Fibroblast of the conjunctiva (primary cell): Measurements from ENCODE around the gene ITGBL1.

Experiments used
- DNase-seq: peaks from one replicate; pipeline ENCODE4 v3.0.0-alpha.2; 2010; ENCODE audit warnings: low read depth

ITGBL1 gene

DNA sequence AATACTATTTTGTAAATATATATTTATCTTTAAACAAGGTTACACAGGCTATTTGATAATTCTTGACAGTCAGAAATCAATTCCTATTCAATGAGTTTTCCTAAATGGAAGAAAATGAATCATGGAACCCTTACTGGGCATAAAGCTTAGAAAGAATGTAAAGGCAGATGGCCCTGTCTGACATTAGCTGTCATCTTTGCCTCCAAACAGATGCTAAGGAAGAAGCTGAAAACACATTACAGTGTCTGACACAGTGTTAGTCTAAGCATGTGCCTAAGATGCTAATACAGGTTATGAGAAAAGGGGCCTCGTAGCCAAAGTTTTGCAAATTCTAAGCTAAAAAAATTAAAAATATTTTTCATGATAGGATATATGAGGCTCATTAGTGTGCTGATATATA, 112.8 kb downstream of the ITGBL1 start:
- DNase-seq = no peak

DNA sequence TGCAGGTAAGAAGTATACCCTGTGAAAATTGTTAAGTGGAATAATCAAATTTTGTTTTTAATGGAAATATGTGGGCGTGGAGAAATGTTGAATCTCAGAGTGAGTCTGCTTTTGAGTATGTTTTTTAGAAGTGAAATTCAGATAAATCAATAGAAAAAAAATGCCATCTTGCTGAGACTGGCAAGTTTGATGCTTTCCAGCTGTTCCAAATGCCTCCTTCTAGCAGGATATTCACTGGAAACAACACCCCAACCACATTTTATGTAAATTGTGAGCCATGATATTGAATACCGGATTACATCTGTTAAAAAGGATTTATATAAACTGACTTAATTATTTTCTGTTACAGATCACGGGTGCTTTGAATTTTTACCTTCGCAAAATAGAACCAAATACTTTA, 115.4 kb downstream of the ITGBL1 start:
- DNase-seq = no peak

GRCh38 chr13:101569807-101570206, 117.3 kb downstream of the ITGBL1 start:
- DNase-seq = no peak

DNA sequence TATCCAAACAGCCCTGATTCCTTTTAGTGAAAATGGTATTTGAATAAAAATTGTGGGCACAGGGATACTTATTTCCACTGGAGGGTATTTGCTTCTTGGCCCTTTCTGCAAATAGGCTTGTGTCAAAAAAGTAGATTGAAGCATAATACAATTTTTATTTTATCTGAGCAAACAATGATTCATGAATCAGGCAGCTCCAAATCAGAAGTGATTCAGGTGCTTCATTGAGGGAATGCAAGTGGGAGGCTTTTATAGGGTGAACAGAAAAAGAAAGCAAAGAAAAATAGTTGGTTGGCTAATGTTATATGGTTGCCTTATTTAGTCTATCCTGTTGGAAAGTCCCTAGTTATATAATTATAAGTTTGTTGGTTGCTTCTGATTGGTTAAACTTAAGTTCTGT, 117.9 kb downstream of the ITGBL1 start:
- DNase-seq = no peak

DNA sequence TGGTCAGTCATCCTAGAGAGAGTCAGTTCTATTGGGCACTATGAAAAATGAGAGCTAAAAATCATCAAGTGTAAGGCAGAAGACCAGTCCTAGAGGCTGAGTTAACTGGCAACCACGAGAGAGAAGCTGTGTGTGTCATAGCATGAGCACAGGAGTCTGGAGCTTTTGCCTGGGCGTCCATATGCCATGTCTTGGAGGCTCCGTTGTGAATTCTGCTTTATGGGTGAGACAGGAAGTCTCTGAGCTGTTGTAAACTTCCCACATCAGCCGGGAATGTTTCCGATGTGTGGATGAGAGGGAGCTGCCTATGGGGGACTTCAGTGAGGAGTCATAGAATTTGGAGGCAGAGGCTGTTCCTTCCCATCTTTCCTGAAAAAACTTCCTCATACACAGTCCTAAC, 120.0 kb downstream of the ITGBL1 start:
- DNase-seq = no peak

DNA sequence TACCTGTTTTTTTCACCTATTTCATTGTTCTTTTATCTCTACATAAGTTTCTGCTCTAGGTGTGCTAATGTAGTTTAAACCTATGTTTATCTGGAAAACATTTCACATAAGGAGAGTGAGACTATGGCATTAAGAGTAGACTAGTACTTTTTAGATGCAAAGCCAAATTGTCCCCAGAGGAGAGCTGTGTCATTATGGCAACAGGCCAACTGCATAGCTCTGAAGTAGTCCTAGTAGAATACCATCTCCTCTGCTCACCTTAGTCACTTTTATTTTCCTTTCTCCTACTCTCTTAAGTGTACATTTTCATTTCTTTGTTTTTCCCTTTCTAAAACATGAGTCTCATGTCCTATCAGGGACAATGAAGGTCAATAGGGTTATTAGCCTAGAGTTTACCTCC, 123.1 kb downstream of the ITGBL1 start:
- no peak for DNase-seq

GRCh38 chr13:101576455-101576854, 124.0 kb downstream of the ITGBL1 start:
- DNase-seq = no peak

GRCh38 chr13:101576977-101577376, 124.5 kb downstream of the ITGBL1 start:
- no peak for DNase-seq

DNA sequence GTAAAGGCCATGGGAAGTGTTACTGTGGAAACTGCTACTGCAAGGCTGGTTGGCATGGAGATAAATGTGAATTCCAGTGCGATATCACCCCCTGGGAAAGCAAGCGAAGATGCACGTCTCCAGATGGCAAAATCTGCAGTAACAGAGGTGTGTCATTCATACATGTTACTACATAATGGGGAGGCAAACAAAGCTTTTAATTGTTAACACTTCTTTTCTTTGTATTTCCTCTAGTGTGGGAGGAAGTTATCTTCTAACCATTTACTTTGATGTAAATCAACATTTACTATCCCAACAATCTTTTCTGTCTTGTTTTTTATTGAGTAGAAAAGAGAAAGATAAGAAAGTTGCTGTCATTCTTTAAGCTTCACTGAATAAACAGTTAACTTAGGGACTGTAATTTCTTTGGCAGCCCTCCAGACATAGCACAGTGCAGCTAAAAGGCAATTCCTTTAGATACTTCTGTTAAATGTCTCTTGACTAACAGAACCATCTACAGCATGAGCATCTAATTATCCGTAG, 126.9 kb downstream of the ITGBL1 start:
- no peak for DNase-seq

- no peak for DNase-seq
Observed at GRCh38 chr13:101584331-101584730, 131.9 kb downstream of the ITGBL1 start.

DNA sequence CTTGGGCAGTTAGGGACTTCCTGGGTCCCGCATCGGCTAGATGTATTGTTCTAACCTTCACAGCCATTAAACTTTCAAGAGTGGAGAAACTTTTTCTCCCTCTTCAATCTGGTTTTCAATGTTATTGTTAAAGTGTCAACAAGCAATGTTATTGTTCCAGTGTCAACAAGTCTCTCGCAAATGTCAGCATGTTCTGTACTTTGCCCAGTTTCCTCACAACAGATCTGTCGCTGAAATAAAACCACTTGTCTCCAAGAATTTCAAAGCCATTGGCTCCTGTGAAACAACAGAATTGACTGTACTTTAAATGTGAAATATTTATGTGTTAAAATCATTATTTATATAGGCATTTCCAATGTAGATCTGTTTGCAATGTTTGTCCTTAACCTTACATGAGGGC, 138.0 kb downstream of the ITGBL1 start:
- no peak for DNase-seq

GRCh38 chr13:101594936-101595335, 142.5 kb downstream of the ITGBL1 start:
- DNase-seq = no peak

DNA sequence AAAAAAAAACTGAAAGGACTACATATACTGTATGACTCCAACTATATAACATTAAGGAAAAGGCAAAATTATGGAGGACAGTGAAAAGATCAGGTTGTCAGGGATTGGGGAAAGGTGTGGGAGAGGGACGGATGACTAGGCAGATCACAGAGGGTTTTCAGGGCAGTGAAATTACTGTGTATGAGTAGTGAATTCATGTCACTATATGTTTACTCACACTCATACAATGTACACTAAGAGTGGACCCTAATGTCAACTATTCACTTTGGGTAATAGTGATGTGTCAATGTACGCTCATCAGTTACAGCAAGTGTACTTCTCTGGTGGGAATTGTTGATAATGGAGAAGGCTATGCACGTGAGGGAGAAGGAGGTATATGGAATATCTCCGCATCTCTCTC, 144.3 kb downstream of the ITGBL1 start:
- no peak for DNase-seq

- DNase-seq = no peak
Observed at GRCh38 chr13:101611491-101612475, 159.3 kb downstream of the ITGBL1 start.

DNA sequence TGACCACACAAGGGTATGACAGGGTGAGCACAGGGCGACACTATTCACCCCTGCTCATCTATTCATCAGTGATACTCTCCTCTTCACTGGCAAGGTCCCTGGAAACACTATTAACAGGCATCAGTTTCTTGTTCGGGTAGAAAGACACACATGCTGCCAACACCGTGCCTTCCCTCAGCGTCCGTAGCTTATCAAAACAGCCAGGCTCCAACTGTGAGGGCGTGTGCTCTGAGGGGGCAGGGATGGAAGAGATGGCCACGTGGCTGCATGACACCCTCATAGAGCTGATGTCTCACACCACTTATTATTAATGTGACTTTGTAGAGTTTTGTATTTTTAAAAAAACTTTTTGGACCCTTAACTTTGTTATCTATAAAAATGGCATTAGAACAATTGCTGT, 160.3 kb downstream of the ITGBL1 start:
- no peak for DNase-seq

GRCh38 chr13:101614491-101614890, 162.0 kb downstream of the ITGBL1 start:
- no peak for DNase-seq

- no peak for DNase-seq
Observed at GRCh38 chr13:101618440-101619187, 166.1 kb downstream of the ITGBL1 start.

- no peak for DNase-seq
Observed at GRCh38 chr13:101621099-101621498, 168.6 kb downstream of the ITGBL1 start.

DNA sequence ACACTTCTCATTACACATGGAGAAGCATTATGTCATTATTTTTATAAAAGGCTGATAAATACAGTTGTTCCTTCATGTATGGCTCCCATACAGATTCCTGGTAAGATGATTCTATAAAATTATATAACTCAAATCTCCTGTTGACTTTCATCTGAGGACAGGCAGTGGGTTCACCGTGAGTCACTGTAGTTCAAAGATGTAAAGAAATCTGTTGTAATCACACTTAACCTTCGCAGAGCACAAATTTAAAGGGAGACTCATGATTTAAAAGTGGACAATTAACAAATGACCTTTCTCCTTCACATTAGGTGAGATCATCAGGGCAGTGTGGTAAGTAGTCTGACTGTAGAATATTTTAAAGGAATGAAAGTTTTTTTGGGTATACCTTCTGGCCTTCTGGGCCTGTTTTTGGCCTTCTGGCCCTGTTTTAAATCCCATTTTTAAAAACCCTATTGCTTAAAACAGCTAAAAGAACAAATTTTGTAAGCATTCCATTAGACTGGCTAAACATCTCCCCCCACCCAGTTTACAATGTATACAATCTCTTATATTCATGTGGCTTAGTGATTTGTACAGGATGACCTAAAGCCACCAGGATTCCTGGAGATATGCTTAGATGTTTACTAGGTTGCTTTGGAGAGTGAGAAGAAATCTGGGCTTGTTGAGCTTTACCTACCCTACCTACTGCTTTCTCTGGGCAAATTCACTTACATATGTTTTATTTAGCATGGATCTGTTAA, 171.2 kb downstream of the ITGBL1 start:
- DNase-seq = peak; percentile 18

DNA sequence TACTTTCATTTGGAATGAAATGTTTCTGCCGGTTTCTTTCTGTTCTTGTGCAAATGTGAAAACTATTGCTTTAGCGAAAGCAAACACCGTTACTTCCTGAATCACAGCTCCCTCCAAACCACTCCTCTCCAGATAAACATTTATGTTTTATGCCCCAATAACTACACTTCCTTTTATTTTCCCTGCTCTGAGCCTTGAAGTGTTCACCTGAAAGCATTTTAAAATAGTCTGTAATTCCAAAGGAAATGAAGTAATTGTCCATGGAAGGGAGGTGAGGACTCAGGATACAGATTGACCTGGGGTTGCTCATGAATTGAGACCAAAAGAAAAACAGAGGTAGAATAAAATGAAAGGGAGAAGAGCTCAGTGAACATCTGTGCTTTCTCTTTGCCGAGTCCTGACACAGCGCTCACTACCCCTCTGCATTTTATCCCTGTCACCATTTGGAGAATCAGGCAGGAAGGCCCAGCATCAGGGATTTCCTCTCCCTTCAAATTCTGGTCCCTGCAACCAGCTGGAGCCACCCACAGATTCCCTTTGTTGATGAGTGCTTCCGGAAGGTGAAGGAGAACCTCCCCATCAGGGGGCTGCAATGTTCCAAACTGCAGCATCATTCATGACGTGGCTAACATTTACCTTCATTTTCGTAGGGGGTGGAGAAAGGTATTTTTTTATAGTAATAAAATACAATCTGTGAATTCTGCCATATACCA, 171.9 kb downstream of the ITGBL1 start:
- no peak for DNase-seq

DNA sequence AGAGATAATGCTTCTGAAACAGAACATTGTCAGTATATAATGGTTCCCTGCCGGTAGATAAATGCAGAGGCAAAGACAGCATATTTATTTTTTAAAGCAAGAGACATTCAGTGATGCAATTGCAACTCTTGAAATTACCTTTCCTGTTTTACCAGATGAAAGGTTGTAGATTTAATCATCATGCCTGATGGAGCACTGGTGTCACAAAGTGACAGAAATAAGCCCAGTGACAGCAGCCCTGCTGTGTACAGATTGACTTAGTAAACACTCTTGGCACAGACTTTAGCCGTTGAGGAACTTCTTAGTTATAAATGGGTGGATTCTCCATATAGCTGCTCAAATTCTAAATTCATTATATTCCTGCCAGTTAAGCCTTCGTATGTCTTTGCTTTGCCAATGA, 172.5 kb downstream of the ITGBL1 start:
- no peak for DNase-seq
